NCI-H69 (cell line): ENCODE data around the gene YAE1.

Experiments used
- DNase-seq: peaks from one replicate; lab custom pipeline; 2025; lab: John Stamatoyannopoulos, UW

Gene YAE1

DNA sequence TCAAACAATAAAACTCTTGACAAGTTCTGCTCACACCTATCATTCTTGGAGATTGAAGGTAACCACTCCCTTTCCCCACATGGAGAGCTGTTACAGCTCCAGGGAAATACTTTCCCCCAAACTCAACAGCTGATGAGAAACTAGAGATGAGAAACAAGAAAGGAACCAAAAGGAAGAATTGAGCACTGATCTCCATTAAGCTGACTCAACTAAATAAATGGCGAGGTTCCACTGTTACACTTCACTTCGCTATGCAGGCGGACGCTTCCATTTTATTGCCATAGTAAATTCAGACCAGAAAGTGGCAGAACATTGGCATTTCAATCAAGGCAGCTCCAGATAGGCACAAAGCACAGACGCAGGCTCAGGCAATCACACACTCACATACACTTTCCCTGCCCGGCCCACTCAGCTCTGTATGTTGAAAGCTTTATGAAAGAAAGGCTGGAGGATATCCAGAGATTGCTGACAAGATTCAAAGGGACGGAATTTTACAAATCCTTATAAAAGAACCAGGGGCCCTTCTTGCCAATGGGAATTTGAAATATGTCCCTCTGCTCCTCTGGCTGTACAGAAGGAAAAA lies 11.5 kb upstream of the YAE1 start:
- no peak for DNase-seq

DNA sequence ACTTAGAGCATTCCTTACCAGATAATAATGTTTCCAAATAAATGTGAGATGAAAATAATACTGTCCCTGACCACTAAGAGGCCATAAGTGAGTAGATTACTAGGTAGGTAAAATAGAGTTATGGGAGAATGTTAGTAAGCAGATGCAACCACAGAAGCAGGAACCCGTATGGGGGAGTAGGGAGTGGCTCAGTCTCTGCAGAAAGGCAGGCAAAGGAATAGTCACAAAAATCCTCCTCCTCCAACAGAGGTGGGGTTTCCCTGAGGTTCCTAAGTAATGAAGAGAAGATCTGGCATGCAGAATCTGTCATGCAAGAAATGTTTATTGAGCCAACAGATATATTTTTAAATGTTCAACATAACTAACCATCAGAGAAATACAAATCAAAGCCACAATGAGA lies 9.0 kb upstream of the YAE1 start:
- DNase-seq, result no peak

DNA sequence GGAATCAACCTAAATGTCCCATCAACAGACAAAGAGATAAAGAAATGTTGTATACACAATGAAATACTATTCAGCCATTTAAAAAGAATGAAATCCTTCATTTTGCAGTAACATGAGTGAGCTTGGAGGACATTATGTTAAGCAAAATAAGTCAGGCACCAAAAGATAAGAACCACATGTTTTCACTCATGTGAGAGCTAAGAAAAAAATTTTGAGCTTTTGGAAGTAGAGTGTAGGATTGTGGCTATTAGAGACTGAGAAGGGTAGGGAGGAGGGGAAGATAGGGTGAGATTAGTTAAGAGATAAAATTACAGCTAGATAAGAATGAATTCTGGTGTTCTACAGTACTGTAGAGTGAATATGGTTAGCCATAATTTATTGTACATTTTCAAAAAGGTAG lies 8.3 kb upstream of the YAE1 start:
- no peak for DNase-seq

DNA sequence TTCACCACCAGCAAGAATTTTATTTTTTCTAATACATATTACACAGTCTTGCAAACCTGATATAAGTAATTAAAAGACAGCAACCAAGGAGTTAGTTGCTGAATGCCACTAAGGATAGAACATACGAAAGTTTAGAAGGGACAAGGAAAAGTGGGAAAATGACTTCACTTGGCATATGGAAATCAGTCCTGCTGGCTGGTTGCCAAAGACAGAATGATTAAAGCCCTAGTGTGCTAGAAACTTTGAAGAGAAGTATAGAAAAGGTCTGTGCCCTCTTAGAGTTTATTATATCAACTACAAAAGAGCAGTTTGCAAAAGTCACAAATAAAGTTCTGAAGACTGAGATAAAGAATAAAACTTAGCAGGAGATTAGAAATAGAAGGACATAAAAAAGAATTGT lies 5.8 kb upstream of the YAE1 start:
- DNase-seq, result peak; percentile 35

DNA sequence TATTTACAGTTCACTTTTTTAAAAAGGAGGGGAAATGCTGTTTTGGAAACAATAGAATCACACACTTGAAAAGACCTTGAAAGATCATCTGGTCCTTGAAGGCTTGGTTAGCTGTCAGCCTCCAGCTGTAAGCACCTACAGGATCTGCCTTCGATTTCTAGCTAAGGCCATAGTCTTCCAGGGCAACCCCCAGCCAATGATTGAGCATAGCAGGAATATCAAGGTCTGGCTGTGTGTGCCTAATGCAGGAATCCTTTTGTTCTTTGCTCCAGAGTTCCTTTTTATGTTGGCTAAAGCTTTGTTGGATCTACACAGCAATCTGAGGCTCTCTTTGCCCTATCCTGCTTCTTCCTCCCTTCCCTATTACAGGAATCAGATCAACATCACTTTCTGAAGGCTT lies 5.2 kb upstream of the YAE1 start:
- no peak for DNase-seq

DNA sequence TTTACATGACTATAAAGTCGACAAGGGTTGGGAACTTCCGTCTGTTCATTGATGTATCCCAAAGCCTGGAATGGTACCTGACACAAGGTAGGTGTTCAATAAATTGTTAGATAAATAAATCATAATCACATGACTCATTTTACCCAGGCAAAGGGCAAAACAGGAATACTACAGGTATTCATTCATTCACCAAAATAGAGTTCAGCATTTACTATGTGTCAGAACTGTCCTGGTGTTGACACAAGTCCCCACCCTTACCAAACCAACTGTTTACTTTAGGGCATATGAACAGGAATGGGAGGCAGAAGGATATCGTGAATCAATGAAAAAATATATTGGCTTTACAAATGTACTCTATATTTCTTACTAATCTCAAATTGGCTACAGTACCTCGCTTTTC lies 666 bp upstream of the YAE1 start:
- peak; percentile 41 for DNase-seq

DNA sequence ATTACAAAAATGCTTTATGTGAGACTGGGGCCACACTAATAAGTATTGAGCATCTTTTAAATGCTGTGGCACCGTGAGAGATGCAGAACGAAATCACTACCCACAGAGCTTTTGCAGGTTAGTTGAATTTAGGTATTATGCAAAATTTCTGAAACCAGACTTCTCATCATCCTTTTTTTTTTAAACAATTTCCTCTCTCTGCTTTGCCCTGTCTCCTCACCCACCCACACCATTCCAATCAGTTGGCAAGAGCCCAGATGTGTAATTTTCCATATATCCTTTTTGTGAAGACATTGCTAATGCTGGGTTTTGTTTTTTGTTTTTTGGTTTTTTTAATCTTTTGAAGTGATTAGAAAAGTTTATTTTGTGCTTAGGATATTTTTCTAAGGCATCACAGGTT lies 1.1 kb downstream of the YAE1 start:
- DNase-seq, result no peak

DNA sequence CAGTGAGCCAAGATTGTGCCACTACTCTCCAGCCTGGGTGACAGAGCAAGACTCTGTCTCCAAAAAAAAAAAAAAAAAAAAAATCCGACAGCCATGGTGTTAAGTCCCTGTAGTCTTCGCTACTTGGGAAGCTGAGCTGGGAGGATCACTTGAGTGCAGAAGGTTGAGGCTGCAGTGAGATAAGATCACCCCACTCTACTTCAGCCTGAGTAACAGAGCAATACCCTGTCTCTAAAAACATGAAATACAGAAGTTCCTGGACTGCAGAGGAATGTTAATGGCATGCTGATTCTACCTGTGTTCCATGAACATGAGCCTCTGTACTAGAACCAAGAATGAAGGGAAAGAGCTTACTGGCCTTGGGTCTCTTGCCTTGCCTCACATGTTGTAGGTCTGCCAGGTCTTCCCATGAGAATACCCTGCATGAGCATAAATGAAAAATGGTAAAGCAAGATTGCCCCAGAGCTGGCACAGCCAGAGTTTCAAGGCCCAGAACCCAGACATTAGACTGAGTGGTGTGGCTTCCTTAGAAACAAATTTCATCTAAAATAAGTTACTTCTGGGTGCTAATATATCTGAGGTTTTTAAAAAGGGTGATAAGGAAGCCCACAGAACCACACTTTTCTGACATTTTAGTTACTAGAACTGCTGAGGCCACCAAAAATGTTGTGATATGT lies 8.6 kb downstream of the YAE1 start:
- no peak for DNase-seq

DNA sequence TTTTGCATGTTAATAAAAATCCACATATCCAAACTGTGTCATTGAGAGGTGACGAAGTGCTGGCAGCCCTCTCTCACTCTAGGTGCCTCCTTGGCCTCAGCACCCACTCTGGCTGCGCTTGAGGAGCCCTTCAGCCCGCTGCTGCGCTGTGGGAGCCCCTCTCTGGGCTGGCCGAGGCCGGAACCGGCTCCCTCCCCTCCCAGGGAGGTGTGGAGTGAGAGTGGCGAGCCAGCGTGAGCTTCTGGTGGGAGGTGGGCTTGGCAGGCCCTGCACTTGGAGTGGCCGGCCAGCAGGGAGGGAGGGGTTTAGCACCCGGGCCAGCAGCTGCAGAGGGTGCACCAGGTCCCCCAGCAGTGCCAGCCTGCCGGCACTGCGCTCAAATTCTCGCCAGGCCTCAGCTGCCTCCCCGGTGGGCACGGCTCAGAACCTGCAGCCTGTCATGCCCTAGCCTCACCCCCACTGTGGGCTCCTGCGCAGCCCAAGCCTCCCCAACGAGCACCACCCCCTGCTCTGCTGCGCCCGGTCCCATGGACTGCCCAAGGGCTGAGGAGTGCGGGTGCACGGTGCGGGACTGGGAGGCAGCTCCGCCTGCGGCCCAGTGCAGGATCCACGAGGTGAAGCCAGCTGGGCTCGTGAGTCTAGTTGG lies 11.1 kb downstream of the YAE1 start:
- no peak for DNase-seq

DNA sequence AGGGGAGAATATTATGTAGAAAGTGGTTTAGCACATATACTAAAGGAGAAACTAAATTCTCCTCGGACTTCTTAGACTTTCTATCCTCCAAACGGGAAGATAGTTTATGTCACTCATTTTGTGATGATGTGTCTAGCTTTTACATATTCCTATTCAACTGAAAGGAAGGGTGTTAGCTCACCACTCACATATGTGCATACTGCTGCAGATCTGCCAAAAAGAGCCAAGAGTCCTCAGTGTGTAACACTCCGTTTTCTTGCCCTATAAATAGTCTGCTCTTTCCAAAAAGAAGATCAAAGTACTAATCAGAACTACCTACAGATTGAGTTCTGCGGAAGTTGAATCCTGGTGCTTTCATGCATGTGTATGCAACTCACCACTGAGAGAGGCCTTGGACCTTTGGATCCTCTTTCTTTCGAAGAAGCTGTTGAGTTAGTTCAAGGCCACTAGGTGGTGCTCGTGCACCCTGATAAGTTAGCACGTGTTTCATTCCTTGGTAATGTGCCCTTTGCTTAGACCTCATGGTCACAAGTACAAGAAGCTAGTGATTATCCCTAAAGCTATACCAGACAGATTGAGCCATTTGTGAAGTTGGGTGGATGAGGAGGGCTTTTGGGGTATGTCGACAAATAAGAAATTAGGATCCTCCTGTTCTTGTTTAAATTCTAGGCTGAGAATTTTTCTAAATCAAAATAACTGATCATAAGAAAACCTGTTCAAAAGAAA lies 14.1 kb downstream of the YAE1 start:
- peak; percentile 95 for DNase-seq

DNA sequence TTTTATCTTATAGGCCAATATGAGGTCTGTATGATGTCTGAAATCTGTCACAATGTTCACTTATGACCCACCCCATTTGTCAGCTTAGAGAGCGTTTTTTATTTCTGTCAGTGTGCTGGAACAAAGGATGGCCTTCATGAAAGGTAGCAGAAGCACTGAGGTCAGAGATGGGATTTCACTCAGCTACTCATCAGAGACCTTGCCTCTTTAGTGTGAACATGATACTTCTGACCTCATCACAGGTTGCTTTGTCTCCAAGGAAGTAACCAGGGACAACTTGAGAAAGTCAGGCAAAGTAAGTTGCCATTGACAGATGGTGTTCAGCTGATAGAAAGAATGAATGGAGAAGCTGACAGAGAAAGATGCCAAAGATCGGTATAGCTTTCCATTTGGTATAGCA lies 16.3 kb downstream of the YAE1 start:
- peak; percentile 79 for DNase-seq

DNA sequence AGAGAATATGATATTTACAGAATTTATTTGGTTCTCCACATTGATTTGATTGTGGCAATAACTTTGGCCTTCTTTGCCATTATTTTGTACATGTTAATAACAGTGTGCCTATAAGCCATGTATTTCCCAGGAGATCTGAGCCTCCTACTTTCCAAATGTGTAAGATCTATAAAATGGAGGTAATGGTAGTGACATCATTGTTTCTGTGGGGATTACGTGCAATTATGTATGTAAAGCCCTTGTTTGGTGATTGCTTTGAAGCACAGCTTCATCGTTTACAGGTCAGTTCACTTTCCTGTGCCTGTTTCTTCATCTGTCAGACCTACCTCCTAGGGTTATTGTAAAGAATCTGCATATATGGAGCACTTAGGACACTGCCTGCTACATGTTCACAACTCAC lies 17.3 kb downstream of the YAE1 start:
- peak; percentile 86 for DNase-seq

DNA sequence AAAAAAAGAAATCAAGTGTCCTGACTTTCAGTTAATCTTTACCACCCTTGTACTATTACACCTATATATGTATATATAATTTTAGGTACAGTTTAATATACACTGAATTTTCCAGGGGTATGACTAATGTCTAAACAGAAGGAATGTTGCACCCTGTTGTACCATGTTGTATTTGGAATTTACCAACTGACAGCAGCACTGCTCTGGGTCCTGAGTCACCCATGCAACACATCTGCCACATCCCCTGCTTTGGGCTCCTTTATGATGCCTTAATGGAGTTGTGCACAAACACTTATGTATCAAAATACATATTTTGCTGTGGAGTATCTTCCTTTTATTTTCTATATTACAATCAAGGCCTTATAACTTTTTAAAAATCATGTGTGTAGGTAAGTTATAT lies 21.2 kb downstream of the YAE1 start:
- DNase-seq, result no peak

DNA sequence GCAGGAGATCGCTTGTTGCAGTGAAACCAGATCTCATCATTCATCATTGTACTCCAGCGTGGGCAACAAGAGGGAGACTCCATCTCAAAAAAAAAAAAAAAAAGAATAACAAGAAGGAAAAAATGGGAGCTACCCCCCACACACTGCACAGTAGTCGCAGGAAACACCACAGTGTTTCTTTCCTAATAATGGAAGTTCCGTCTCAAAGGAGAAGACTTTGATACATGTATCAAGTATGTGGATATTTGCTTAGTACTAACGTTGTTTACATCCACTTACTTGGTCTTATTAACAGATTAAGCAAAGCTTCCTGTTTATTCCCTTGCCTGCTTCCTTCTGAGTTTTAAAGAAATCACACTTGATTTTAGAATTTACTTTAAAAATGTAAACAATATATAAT lies 22.2 kb downstream of the YAE1 start:
- DNase-seq, result no peak

DNA sequence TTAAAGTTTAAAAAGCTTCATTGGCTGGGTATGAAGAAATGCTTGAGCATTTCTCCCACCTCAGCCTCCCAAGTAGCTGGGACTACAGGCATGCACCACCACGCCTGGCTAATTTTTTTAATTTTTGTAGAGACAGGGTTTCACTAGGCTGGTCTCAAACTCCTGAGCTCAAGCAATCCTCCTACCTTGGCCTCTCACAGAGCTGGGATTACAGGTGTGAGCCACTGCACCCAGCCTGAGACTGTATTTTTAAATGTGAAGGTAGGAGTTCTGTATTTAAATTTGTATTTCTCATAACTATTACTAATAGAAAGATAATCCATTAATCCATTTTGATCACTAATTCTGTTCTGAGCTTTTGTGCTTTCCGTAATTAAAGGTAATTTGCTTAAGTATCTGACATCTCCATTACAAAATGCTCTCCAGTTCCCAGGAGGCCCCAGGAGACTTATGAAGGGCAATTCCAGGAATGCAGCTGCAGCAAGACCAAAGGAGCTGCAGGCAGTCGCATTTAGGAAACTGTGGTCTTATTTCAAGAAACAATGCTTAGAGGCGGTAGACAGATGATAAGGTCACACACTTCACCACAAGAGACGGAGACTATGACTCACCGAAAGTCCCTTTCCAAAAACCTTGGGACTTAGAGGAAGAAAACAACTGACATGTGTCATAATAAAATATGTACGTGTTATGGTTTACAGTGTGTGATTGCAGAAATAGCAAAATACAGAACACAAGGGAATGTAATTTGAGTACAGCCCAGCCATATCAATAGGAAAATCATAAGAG lies 23.3 kb downstream of the YAE1 start:
- peak; percentile 91 for DNase-seq

DNA sequence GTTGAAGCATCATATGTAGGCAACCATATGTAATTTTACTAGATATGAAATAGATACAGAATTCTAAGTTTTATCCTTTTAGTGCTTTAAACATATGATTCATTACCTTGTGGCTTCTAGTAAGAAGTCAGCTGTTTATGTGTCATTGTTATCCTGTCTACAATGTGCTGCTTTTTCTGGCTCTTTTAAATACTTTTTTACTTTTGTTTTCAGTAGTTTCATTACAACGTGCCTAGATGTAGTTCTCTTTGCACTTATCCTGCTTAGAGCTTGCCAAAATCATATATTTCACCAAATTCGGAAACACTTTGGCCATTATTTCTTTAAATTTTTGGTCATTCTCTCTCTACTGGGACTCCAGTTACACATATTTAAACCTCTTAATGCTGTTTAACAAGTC lies 26.4 kb downstream of the YAE1 start:
- no peak for DNase-seq

DNA sequence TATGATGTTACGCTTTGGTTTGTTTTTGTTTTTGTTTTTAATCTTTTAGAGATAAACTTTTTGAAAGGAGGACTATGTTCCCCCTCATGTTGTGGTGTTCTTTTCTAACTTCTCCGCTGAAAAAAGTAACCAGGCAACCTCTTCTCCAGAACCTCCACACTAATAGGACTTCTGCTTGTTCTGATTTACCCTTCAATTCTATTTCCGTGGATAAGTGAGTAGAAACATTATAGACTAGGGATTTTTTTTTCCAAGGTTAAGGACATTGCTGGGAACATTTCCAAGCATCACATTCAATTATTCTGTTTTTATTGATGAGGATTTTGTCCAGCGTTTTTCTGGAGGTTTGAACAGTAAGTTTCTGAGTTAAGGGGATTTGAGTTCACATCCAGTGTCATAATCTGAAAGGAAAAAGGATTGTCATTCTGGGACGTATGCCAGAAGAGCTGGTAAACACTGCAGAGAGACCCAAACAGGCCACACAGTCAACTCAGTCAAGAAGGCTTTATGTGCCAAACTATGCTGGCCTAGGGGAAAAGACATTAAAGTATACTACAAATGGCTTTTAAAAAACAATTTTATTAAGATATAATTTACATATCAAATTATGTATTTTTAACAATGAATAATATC lies 28.9 kb downstream of the YAE1 start:
- DNase-seq, result peak; percentile 43

DNA sequence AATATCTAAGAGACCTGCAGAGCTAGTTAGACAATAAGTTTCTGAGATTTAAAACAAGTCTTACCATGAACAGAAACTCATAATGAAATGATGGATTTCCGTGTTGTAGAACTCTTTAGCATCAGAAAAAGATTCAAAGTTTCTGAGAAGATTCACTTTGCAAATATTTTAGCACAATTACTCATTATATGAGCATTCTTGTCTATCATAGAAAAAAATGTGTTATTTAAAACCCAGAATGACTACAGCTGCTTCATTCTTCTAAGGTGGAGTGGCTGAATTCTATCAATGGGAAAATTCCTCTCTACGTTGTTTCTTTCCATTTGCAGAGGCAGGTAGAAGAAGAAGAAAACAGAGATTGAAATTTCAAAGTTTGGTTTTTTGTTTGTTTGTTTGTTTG lies 36.1 kb downstream of the YAE1 start:
- DNase-seq, result no peak

DNA sequence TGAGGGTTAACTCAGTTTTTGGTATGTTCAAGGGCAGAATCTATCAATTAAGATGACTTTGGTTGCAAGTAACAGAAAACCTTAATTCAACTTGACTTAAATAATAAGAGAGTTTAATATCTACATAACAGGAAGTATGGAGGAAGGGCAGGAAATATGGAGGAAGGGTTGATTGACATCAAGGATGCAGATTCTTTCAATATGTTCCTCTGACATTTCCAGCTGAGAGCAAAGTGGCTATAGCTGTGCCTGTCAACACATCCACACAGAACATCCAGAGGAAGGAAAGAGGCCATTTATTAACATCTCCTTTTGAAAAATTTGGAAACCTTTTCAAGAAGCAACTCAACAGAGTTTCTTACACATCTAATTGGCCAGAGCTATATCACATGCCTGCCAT lies 37.7 kb downstream of the YAE1 start:
- DNase-seq, result no peak

DNA sequence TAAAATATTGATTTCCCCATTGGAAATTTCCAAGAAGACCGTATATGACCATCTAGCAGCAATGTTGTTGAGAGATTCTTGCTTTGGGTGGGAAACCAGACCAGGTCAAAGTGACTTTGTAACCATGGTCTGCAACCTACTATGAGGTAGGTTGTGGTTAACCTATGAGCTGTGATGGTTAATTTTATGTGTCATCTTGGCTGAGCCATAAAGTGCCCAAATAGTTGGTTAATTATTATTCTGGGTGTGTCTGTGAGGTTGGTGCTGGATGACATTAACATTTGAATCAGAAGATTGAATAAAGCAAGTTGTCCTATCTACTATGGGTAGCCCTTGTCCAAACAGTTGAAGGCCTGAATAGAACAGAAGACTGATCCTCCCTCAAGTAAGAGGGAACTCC lies 38.9 kb downstream of the YAE1 start:
- DNase-seq, result no peak

DNA sequence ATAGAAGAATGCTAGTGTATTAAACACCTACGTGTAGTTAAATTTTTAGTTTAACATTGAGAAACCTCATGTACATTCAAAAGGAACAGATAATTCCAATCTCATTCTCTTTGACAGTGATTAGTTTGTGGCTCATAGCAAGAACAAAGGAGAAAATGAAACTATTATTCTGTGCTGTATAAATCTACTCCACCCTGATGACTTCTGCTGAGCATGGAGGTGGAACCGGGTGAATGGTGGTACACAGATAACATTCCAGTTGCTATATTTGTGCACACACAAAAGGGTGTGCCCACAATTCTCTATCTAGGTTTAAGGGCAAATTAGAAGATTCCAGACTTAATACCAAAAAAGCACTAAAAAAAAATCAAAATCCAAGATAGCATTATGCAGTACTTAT lies 40.1 kb downstream of the YAE1 start:
- no peak for DNase-seq

DNA sequence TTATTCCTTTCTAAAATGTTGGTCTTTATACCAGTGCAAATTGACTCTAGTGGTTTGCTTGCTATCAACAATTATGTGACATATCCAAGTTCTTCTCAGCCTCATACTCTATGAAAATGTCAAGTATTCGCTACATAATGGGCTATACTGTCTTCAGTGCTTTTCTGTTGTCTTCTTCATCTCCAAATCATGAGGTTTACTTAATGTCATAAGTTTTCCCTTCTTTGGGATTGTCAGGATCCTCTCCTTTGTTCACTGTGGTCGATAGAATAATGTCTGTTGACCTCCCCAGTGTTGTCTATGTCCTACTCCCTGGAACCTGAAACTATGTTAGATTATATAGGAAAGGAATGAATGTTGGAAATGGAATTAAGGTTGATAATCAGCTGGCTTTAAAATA lies 40.7 kb downstream of the YAE1 start:
- no peak for DNase-seq
